Germinal center (tissue), 1 donor: ENCODE data around the gene TBC1D3B.
"Not testable (repeated sequence)": the region's sequence is repeated elsewhere in the genome, so short reads cannot be mapped to it uniquely, and the experiment has no call there.

Experiments
- DNase-seq: peaks from one replicate; pipeline ENCODE4 v3.0.0; 2012; ENCODE audit warnings: mixed read lengths, low spot score

Gene TBC1D3B

GRCh38 chr17:36176536-36176935, at the start of gene TBC1D3B:
Gene TBC1D3B, minus strand, starts transcription at chr17:36176636. Its CDS starts 1,586 bp downstream, at chr17:36175050.
- not testable (repeated sequence) for DNase-seq

GRCh38 chr17:36222967-36223366, 46.5 kb upstream of the TBC1D3B start:
- not testable (repeated sequence) for DNase-seq

DNA sequence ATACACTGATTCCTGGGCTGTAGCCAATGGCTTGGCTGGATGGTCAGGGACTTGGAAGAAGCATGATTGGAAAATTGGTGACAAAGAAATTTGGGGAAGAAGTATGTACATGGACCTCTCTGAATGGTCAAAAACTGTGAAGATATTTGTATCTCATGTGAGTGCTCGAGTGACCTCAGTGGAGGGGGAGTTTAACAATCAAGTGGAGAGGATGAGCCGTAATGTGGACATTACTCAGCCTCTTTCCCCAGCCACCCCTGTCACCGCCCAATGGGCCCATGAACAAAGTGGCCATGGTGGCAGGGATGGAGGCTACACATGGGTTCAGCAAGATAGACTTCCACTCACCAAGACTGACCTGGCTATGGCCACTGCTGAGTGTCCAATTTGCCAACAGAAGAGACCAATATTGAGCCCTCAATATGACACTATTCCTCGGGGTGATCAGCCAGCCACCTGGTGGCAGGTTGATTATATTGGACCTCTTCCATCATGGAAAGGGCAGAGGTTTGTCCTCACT, 45.2 kb upstream of the TBC1D3B start:
- DNase-seq, result not testable (repeated sequence)

GRCh38 chr17:36220737-36221580, 44.5 kb upstream of the TBC1D3B start:
- DNase-seq, result not testable (repeated sequence)

DNA sequence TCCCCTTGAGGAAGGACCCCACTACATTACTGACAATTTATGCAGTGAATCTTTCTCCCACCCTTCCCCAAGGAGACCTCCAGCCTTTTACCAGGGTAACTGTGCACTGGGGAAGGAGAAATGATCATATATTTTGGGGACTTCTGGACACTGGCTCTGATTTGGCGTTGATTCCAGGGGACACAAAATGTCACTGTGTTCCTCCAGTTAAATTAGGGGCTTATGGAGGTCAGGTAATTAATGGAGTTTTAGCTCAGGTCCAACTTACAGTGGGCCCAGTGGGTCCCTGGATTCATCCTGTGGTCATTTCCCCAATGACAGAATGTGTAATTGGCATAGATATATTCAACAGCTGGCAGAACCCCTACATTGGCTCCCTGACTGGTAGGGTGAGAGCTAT, 43.1 kb upstream of the TBC1D3B start:
- not testable (repeated sequence) for DNase-seq

- not testable (repeated sequence) for DNase-seq
Observed at GRCh38 chr17:36215406-36216308, 39.2 kb upstream of the TBC1D3B start.

DNA sequence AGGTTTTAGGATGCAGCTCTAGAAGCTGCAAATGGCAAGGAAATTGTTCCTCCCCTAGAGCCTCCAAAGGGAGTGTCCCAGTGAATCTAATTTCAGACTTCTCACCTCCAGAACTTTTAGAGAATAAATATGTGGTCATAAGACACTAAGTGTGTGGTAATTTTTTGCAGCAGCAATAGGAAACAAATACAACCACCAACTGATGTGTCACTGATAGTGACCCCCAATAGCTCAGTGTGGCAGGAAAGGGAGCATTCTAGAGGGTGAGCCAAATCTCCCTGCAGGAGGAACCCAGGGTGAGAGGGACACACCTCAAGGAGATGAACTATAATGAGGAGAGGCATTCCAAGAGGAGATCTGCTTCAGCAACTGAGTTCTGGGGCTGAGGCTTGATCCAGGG, 38.5 kb upstream of the TBC1D3B start:
- DNase-seq, result no peak

DNA sequence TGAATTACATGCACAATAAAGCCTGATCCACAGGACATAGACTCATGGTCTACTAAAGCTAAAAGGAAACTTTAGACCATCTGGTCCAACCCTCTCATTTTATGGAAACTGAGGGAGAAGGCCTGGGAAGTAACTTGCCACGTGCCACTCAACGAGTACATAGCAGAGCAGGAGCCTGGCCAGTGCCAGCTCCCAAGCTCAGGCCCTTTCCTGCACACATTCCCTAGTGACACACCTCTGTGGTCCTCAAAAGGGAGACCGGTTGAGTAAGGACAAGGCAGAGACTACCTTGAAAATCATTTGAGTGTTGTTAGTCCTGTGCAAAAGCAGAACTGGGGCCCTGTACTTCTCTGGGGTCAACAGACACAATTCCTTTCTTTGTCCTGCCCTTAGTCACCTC, 37.3 kb upstream of the TBC1D3B start:
- DNase-seq, result no peak

DNA sequence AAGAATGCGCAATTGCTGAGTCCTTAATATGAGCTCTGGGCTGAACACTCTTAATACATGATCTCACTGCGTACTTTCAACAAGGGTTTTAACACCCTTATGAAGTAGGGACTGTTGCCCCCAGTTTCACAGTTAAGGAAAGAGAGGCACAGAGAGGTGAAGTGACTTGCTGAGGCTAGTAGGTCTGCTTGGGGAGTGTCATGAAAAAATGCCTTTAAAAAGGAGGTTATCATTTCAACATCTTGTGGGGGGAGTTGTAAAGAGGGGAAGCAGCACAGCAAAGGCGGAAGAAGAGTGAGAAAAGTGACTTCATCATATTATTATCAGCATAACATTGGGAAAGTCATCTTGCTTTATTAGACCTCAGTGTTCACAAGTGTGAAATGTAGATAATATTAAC, 36.5 kb upstream of the TBC1D3B start:
- DNase-seq, result no peak

DNA sequence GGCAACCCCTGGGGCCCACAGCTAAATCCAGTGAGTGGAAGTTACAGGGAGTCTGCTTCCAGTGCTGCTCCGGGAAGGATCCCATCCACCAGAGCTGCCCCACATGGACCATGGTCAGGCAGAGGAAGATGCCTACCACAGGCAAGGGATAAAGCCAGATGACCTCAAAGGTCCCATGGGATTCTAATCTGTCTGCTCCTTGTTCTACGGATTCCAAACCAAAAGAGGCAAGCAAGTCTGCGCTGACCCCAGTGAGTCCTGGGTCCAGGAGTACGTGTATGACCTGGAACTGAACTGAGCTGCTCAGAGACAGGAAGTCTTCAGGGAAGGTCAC, 35.8 kb upstream of the TBC1D3B start:
- no peak for DNase-seq

- DNase-seq, result not testable (repeated sequence)
Observed at GRCh38 chr17:36211484-36212271, 35.2 kb upstream of the TBC1D3B start.

DNA sequence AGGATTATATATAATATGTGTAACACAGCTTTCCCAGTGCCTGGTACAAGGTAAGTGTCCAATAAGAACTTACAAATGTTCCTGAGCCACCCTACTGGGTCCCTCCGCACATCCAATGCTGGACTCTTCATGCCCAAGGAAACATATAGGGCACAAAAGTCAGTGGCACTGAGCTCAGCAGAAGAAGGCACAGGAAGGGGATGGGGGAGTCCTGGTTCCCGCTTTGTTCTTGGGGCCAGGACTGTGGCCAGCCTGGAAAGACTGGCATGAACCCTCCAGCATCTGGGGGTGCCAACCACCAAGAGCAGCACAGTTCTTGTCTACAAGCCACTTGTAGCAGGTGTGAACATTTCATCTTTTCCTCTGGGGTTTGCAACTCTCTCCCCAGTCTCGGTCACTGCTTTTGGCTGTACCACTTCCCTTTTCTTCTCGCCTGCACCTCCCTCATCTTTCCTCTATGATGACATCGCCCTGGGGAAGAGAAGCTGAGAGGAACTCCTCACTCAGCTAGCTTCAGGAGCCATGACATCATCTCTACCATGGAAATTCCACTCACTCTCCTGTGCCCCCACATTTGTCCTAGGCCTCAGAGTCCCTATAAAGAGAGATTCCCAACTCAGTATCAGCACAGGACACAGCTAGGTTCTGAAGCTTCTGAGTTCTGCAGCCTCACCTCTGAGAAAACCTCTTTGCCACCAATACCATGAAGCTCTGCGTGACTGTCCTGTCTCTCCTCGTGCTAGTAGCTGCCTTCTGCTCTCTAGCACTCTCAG, 34.2 kb upstream of the TBC1D3B start, which contains the start of gene CCL4L2:
CCL4L2 (plus strand) TSS at position 625 of the 773 bp plus-strand sequence.
- DNase-seq, result peak; percentile 17

DNA sequence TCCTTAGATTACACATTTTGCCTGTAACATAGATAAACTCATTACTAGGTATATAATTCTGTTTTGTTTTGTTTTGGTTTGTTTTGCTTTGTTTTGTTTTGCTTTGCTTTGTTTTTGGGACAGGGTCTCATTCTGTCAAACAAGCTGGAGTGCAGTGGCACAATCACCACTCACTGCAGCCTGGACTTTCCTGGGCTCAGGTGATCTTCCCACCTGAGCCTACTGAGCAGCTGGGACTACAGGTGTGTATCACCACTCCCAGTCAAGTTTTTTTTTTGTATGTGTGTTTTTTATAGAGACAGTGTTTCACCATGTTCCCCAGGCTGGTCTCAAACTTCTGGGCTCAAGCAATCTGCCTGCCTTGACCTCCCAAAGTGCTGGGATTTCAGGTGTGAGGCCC, 33.1 kb upstream of the TBC1D3B start:
- DNase-seq, result no peak

- DNase-seq, result not testable (repeated sequence)
Observed at GRCh38 chr17:36207383-36207782, 30.9 kb upstream of the TBC1D3B start.

DNA sequence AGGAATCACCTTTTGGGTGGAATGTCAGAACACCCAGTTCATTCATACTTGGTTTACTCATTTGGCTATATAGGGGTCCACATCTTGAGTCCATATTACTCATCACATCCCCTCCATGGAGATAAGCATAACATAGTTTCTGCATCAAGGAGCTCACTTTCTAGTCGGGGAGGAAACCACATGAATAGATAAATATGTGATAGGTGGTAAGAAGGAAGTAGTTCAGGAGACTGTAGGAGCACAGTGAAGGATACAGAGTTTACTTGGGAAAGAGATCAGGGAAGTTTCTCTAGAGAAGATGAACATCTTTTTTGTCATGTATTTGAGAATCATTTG, 30.0 kb upstream of the TBC1D3B start:
- not testable (repeated sequence) for DNase-seq

DNA sequence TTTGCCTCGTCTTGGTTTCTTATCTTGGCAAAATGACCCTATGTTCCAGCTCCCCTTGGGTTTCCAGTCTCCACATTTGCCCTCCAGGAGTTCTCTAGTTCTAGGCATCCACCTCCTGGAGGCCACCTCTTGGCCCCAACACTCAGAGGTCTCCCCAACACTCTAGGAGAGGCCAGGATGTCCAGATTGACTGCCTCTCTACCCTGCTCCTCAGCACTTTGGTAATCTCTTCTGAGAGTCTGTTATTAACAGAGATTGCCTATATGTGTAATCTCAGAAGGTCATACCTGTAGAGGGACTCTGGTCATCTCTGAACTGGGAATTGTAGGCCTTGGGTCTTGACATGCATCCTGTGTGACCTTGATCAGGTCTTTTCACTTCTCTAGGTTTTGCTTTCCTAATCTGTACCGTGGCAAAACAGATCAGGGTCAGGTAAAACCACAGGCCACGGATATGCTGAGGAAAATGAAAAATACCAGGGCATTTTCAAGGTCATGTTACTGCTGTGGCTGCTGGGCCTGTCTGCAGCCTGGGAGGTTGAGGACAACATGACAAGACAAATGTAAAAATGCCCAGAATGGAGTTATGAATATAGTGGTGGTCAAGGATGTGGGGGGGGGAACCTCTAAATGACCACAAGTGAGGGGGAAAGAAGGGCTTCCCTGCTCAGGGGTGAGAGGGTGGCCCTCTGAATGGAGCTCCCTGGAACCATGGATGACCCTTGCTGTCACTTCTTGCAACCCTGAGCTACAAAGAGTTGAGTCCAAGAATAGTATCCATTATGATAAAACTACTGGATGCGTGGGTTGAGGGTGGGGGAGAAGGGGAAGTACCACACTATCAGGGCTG, 29.4 kb upstream of the TBC1D3B start:
- DNase-seq, result no peak

GRCh38 chr17:36204724-36205500, 28.5 kb upstream of the TBC1D3B start:
- no peak for DNase-seq

- no peak for DNase-seq
Observed at GRCh38 chr17:36203335-36203734, 26.9 kb upstream of the TBC1D3B start.

DNA sequence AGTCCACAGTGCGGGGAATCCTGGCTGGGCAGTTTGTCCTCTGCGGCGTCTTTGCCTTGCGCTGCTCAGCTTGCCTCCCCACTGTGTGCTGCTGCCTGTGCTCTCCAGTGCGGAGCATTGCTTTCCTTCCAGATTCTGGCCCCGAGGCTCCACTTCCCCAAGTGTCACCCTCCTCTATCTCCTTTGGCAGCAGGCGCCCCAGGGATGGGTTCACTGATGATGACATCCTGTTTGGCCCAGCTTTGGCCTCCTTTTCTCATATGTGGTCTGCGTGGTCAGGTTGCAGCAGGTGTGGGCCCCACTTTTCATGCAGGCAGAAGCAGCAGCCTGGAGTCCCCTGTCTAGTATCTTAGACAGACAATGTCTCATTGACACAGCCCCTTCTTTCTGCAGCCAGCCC, 25.1 kb upstream of the TBC1D3B start:
- not testable (repeated sequence) for DNase-seq
